Fibroblast of skin of left quadriceps (primary cell): ENCODE measurements around the gene EDC3.
"Not testable (repeated sequence)": the region's sequence is repeated elsewhere in the genome, so short reads cannot be mapped to it uniquely, and the experiment has no call there.

ENCODE experiments used
- DNase-seq, 2 experiments: peaks; one replicate each; pipeline ENCODE4 v3.0.0-alpha.2; 2013; ENCODE audit warnings: low read depth in 2 of 2

Gene EDC3

GRCh38 chr15:74611834-74612233, 84.0 kb downstream of the EDC3 start:
- no peak for DNase-seq

GRCh38 chr15:74611341-74611740, 84.5 kb downstream of the EDC3 start:
- no peak for DNase-seq

- no peak for DNase-seq
Measured at GRCh38 chr15:74610302-74610951, 85.4 kb downstream of the EDC3 start.

- DNase-seq: no peak
Measured at GRCh38 chr15:74609938-74610301, 85.9 kb downstream of the EDC3 start.

- DNase-seq: no peak
Measured at GRCh38 chr15:74608786-74609185, 87.0 kb downstream of the EDC3 start.

GRCh38 chr15:74605795-74606150, 90.1 kb downstream of the EDC3 start:
- no peak for DNase-seq

GRCh38 chr15:74604983-74605794, 90.6 kb downstream of the EDC3 start:
- DNase-seq: no peak

GRCh38 chr15:74603789-74604705, 91.8 kb downstream of the EDC3 start:
- DNase-seq: no peak

GRCh38 chr15:74603026-74603788, 92.6 kb downstream of the EDC3 start:
- no peak for DNase-seq

GRCh38 chr15:74599156-74599555, 96.7 kb downstream of the EDC3 start:
- no peak for DNase-seq

- DNase-seq: peak; percentile 67 to 71
Measured at GRCh38 chr15:74598126-74598842, 97.5 kb downstream of the EDC3 start.

GRCh38 chr15:74597146-74597705, 98.6 kb downstream of the EDC3 start:
- DNase-seq: not testable (repeated sequence)

- DNase-seq: not testable (repeated sequence)
Measured at GRCh38 chr15:74596736-74597135, 99.1 kb downstream of the EDC3 start.

- DNase-seq: no peak
Measured at GRCh38 chr15:74595271-74595670, 100.6 kb downstream of the EDC3 start.

- no peak for DNase-seq
Measured at GRCh38 chr15:74594455-74594854, 101.4 kb downstream of the EDC3 start.

GRCh38 chr15:74593122-74593521, 102.7 kb downstream of the EDC3 start:
- DNase-seq: no peak

GRCh38 chr15:74592222-74592621, 103.6 kb downstream of the EDC3 start:
- no peak for DNase-seq

GRCh38 chr15:74589826-74590225, 106.0 kb downstream of the EDC3 start:
- no peak for DNase-seq

- no peak for DNase-seq
Measured at GRCh38 chr15:74585857-74586256, 110.0 kb downstream of the EDC3 start.

- no peak for DNase-seq
Measured at GRCh38 chr15:74585191-74585590, 110.6 kb downstream of the EDC3 start.

- no peak for DNase-seq
Measured at GRCh38 chr15:74584779-74585178, 111.0 kb downstream of the EDC3 start.
